ENCODE results near the gene STAM. TPM values are rescaled to one million over a fixed set of nuclear protein-coding genes. Genes with fewer than 3 reads are reported as not detected.

STAM gene
- total RNA-seq, 1 experiment from 2014 or later: 29.3 TPM

GRCh38 chr10:17660921-17661320, 17.0 kb downstream of the STAM start:
- H3K4me1 ChIP-seq (ENCODE audit: insufficient read depth, low read length): no peaks in the 10 kb centered on the region; the same call in 1 of the 2 replicates
- H3K9me3 ChIP-seq (ENCODE audit: control insufficient read depth, low read depth, low read length): no peaks in the 10 kb centered on the region
- Mint-ChIP-seq H3K4me1 (peaks cover 10 to 26% of the 10 kb centered on the region in 2 experiments), H3K27ac (no peak overlapping the region), H3K27me3 (ENCODE audit: low read depth) (no peaks in the 10 kb centered on the region), H3K4me3 (no peak overlapping the region), H3K36me3 (ENCODE audit: insufficient read depth in 1 of 3, low read depth in 3 of 3) (peaks cover 15 to 35% (median 17%) of the 10 kb centered on the region in 3 experiments), H3K9me3 (peaks cover 15 to 20% of the 10 kb centered on the region in 2 experiments)
- H4K8ac ChIP-seq (replicated peaks; ENCODE audit: insufficient read length, low read depth, low read length): no peak overlapping the region
- H4K5ac ChIP-seq (ENCODE audit: insufficient read length, low read depth, low read length): no peak overlapping the region
- no peak overlapping the region for H2AFZ ChIP-seq (ENCODE audit: low read length)
- H3K79me2 ChIP-seq (ENCODE audit: insufficient read depth, low read length): peaks cover 5% of the 10 kb centered on the region; the same call in 1 of the 2 replicates
- no peak overlapping the region for H3K4me2 ChIP-seq (ENCODE audit: insufficient read depth, insufficient read length, low read length)
- TF ChIP-seq CTCF (conservative IDR thresholded peaks at IDR 0.05): no peak
- H3K9ac ChIP-seq (ENCODE audit: extremely low read depth, insufficient read length, low read length): no peak overlapping the region
- no peak overlapping the region for H3K56ac ChIP-seq (ENCODE audit: insufficient read length, low read depth, low read length)
- no peak overlapping the region for H3T11ph ChIP-seq (ENCODE audit: low read length)
- no peak overlapping the region for H3K14ac ChIP-seq (ENCODE audit: insufficient read depth, low read length)
- no peaks in the 10 kb centered on the region for H3K23me2 ChIP-seq (ENCODE audit: insufficient read length, low read depth, low read length, poor library complexity, severe bottlenecking)
- no peak overlapping the region for H4K91ac ChIP-seq (ENCODE audit: insufficient read length, low read depth, low read length)
- H3K27ac ChIP-seq (ENCODE audit: insufficient read length, low read depth, low read length): no peak overlapping the region
- H3K23ac ChIP-seq (ENCODE audit: insufficient read length, low read depth, low read length): no peak overlapping the region
- no peak overlapping the region for H3K4ac ChIP-seq (ENCODE audit: low read depth, low read length)
- H2BK20ac ChIP-seq (ENCODE audit: low read depth, low read length, poor library complexity, severe bottlenecking): no peak overlapping the region
- H2BK15ac ChIP-seq (ENCODE audit: low read depth, low read length): no peak overlapping the region
- H4K20me1 ChIP-seq (ENCODE audit: control insufficient read depth, insufficient read depth, insufficient read length): no peaks in the 10 kb centered on the region
- no peak overlapping the region for H2BK12ac ChIP-seq (ENCODE audit: insufficient read length, low read depth, low read length)
- no peak overlapping the region for H2BK5ac ChIP-seq (ENCODE audit: insufficient read length, low read length)
- no peak overlapping the region for H3K18ac ChIP-seq (ENCODE audit: insufficient read length, low read depth, low read length)
- no peaks in the 10 kb centered on the region for H3K79me1 ChIP-seq (ENCODE audit: insufficient read depth, low read depth, low read length, poor library complexity, severe bottlenecking)
- no peak overlapping the region for H2BK120ac ChIP-seq (ENCODE audit: low read depth, low read length, poor library complexity, severe bottlenecking)
- no peaks in the 10 kb centered on the region for H3K27me3 ChIP-seq (ENCODE audit: insufficient read depth, low read length)
- H2AK5ac ChIP-seq (ENCODE audit: insufficient read length, low read length): no peak overlapping the region
- DNase-seq: no peak

Data from H9 (cell line).